Common myeloid progenitor, CD34-positive (primary cell): Measurements from ENCODE around the gene ADAR.

ENCODE experiments used
- CTCF ChIA-PET: fragments of 350-600 bp; sonication (Branson Sonifier 250); formaldehyde crosslinking; loops from one replicate; lab custom pipeline; 2021; ENCODE audit warnings: antibody characterized with exemption; lab: Charles Lee
- POLR2A ChIA-PET: fragments of 350-600 bp; sonication (Branson Sonifier 250); formaldehyde crosslinking; loops from one replicate; lab custom pipeline; 2021; ENCODE audit warnings: antibody characterized with exemption; lab: Charles Lee
- DNase-seq, 3 donors: peaks; one replicate each; pipeline versions ENCODE4 v3.0.0 to v3.0.0-alpha.2; 2013
- H3K27ac ChIP-seq, 2 experiments: 1 replicate in 1 of 2; 2 replicates in 1 of 2; pipeline ENCODE4 v1.7.0; 2013; ENCODE audit warnings: inconsistent platforms in 2 of 2, low read length in 2 of 2, mild to moderate bottlenecking in 2 of 2, low read depth in 1 of 2, moderate library complexity in 1 of 2; ENCODE audit not compliant: severe bottlenecking in 2 of 2, insufficient read depth in 1 of 2, poor library complexity in 1 of 2
- H3K27me3 ChIP-seq, 5 experiments: replicated peaks in 2 of 5; 1 replicate in 3 of 5; 2 replicates in 2 of 5; pipeline versions ENCODE4 v1.6.1 to v1.7.0; 2013; ENCODE audit warnings: low read length in 4 of 5, mild to moderate bottlenecking in 2 of 5, moderate library complexity in 2 of 5, inconsistent platforms in 1 of 5; ENCODE audit not compliant: insufficient read depth in 5 of 5, control insufficient read depth in 4 of 5
- H3K36me3 ChIP-seq, 4 experiments: 1 replicate in 2 of 4; 2 replicates in 2 of 4; pipeline versions ENCODE4 v1.6.1 to v1.7.0; 2013; ENCODE audit warnings: low read length in 3 of 4, control low read depth in 1 of 4, mild to moderate bottlenecking in 1 of 4; ENCODE audit not compliant: control insufficient read depth in 4 of 4, insufficient read depth in 4 of 4
- H3K4me1 ChIP-seq, 4 experiments: 1 replicate in 3 of 4; 2 replicates in 1 of 4; pipeline versions ENCODE4 v1.6.1 to v1.7.1; 2013; ENCODE audit warnings: low read length in 3 of 4, mild to moderate bottlenecking in 3 of 4, control low read depth in 1 of 4, inconsistent platforms in 1 of 4, moderate library complexity in 1 of 4; ENCODE audit not compliant: control insufficient read depth in 4 of 4, insufficient read depth in 4 of 4; ENCODE audit errors: control extremely low read depth in 1 of 4
- H3K4me3 ChIP-seq, 7 experiments: 1 replicate in 4 of 7; 2 replicates in 3 of 7; pipeline versions ENCODE4 v1.5.1 to v1.7.0; 2013; ENCODE audit warnings: mild to moderate bottlenecking in 7 of 7, low read length in 6 of 7, moderate library complexity in 6 of 7, inconsistent platforms in 2 of 7, low read depth in 2 of 7, control low read depth in 1 of 7; ENCODE audit not compliant: insufficient read depth in 4 of 7, control insufficient read depth in 1 of 7; ENCODE audit errors: extremely low read depth in 1 of 7
- H3K9me3 ChIP-seq, 5 experiments: 1 replicate in 4 of 5; 2 replicates in 1 of 5; pipeline versions ENCODE4 v1.6.1 to v1.7.1; 2013; ENCODE audit warnings: low read length in 4 of 5, mild to moderate bottlenecking in 2 of 5, inconsistent platforms in 1 of 5, low read depth in 1 of 5, moderate library complexity in 1 of 5; ENCODE audit not compliant: control insufficient read depth in 4 of 5, insufficient read depth in 2 of 5; ENCODE audit errors: control extremely low read depth in 1 of 5
- WGBS: methylation state at CpG from one replicate; pipeline ENCODE4 v1.1.5; 2013; ENCODE audit not compliant: insufficient coverage; 5-methylcytosine and 5-hydroxymethylcytosine counted together

The ADAR gene

GRCh38 chr1:154552036-154552435, 56.0 kb downstream of the ADAR start:
- CTCF ChIA-PET = interaction anchor here (1.0 to 14.2 kb wide), 3 partner anchors 65 to 146 kb away, joined by 3 to 341 read pairs (median 3); no protein-coding TSS in a partner anchor
- POLR2A ChIA-PET = no interaction called here
- Histone ChIP-seq H3K27me3 (no peaks in the 10 kb centered on the region), H3K27ac (no peak overlapping the region), H3K4me3 (no peak overlapping the region), H3K4me1 (peaks cover 5 to 19% (median 13%) of the 10 kb centered on the region in 4 experiments), H3K9me3 (no peaks in the 10 kb centered on the region), H3K36me3 (peaks cover 32 to 79% (median 69%) of the 10 kb centered on the region in 4 experiments)
- WGBS = 100% methylated on average over 1 of the region's 6 CpGs
- no peak for DNase-seq

- ChIA-PET CTCF (interaction anchor here (1.0 to 14.2 kb wide), 3 partner anchors 8 to 83 kb away, joined by 3 to 341 read pairs (median 3); no protein-coding TSS in a partner anchor), POLR2A (no interaction called here)
- no peak overlapping the region for H3K4me3 ChIP-seq
- no peak for DNase-seq
- H3K36me3 ChIP-seq = peaks cover 32 to 79% (median 69%) of the 10 kb centered on the region in 4 experiments
- H3K27me3 ChIP-seq = no peaks in the 10 kb centered on the region
- H3K9me3 ChIP-seq = no peaks in the 10 kb centered on the region
- 100% methylated on average over 4 of the region's 4 CpGs for WGBS
- no peak overlapping the region for H3K27ac ChIP-seq
- H3K4me1 ChIP-seq = peaks cover 0 to 13% (median 7%) of the 10 kb centered on the region in 4 experiments
Observed at GRCh38 chr1:154551474-154551873, 56.5 kb downstream of the ADAR start.

- H3K4me1 ChIP-seq = peaks cover 0 to 8% (median 2%) of the 10 kb centered on the region in 4 experiments
- 81% methylated on average over 6 of the region's 6 CpGs for WGBS
- no peak overlapping the region for H3K27ac ChIP-seq
- ChIA-PET CTCF (interaction anchor here (1.0 to 14.2 kb wide), 2 partner anchors 9 to 63 kb away, joined by 3 to 341 read pairs; no protein-coding TSS in a partner anchor), POLR2A (no interaction called here)
- no peaks in the 10 kb centered on the region for H3K27me3 ChIP-seq
- peaks cover 32 to 72% (median 67%) of the 10 kb centered on the region in 4 experiments for H3K36me3 ChIP-seq
- no peak overlapping the region for H3K4me3 ChIP-seq
- no peaks in the 10 kb centered on the region for H3K9me3 ChIP-seq
- DNase-seq = no peak
Observed at GRCh38 chr1:154550657-154551056, 57.3 kb downstream of the ADAR start.

GRCh38 chr1:154550070-154550469, 57.9 kb downstream of the ADAR start:
- ChIA-PET POLR2A (no interaction called here), CTCF (interaction anchor here (14.2 kb wide), 1 partner anchor 63 kb away, joined by 341 read pairs; no protein-coding TSS in a partner anchor)
- 100% methylated on average over 2 of the region's 5 CpGs for WGBS
- DNase-seq = no peak
- Histone ChIP-seq H3K27me3 (no peaks in the 10 kb centered on the region), H3K9me3 (no peaks in the 10 kb centered on the region), H3K27ac (no peak overlapping the region), H3K4me3 (no peak overlapping the region), H3K36me3 (peaks cover 28 to 66% (median 61%) of the 10 kb centered on the region in 4 experiments), H3K4me1 (peaks cover 0 to 8% (median 2%) of the 10 kb centered on the region in 4 experiments)

DNA sequence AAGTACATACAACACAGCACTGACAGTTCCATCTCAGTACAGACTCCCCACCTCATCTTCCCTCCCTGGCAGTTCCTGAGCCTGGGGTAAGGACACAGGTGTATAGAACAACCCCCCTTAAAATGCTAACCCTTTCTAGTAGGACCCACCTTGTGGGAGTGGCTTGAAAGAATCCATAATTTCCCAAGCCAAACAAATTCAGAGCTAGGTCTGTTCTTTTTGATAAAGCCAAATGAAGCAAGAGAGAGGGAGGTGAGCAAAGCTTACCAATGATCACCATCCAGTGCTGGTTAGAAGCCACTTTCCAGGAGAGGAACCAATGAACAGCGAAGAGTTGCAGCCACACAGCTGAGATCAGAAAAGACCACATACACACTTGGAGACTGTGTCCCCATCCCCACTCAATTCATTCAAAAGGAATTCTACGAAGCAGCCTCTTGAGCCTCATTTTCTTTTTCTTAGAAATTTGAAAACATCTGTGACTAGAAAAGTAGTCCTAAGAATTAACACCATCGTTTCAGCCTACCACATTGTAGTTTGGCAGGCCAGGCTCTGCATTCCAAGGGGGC, 58.7 kb downstream of the ADAR start:
- H3K4me3 ChIP-seq = no peak overlapping the region
- no peaks in the 10 kb centered on the region for H3K9me3 ChIP-seq
- peaks cover 27 to 58% (median 53%) of the 10 kb centered on the region in 4 experiments for H3K36me3 ChIP-seq
- DNase-seq = no peak
- no peaks in the 10 kb centered on the region for H3K27me3 ChIP-seq
- peak overlapping the region in 1 of 2 experiments; percentile 30 for H3K27ac ChIP-seq
- ChIA-PET CTCF (interaction anchor here (0.7 to 14.2 kb wide), 4 partner anchors 10 to 101 kb away, joined by 3 to 341 read pairs (median 4); no protein-coding TSS in a partner anchor), POLR2A (no interaction called here)
- peaks cover 0 to 8% (median 2%) of the 10 kb centered on the region in 4 experiments for H3K4me1 ChIP-seq
- 78% methylated on average over 3 of the region's 3 CpGs for WGBS

DNA sequence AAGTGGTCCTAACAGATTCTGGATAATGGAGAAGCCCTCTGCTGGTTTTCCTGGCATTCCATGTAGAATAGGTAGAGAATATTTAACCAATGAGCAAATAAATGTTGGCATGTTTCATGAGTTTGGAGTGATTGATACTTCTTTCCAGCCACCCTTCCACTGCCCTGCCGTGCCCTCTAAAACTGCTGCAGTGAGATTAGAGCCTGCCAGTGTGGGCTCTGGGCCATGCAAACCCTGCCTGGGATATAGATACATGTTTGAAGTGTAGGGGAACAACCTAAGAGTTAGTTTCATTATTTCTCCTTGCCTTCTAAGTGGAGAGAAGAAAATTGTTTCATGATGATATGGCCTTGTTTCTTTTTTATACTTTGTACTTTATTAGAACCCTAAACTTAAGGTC, 60.0 kb downstream of the ADAR start:
- peak overlapping the region in 1 of 2 experiments; percentile 30 for H3K27ac ChIP-seq
- no peaks in the 10 kb centered on the region for H3K27me3 ChIP-seq
- ChIA-PET CTCF (interaction anchor here (1.1 to 14.2 kb wide), 6 partner anchors 9 to 197 kb away, joined by 3 to 341 read pairs (median 6); no protein-coding TSS in a partner anchor), POLR2A (no interaction called here)
- no CpG with 5 or more reads among the region's 1 CpG for WGBS
- no peak overlapping the region for H3K4me3 ChIP-seq
- peaks cover 0 to 8% (median 2%) of the 10 kb centered on the region in 4 experiments for H3K4me1 ChIP-seq
- no peaks in the 10 kb centered on the region for H3K9me3 ChIP-seq
- H3K36me3 ChIP-seq = peaks cover 16 to 46% (median 41%) of the 10 kb centered on the region in 4 experiments
- DNase-seq = peak in 1 of 3 donors; percentile 24
